ENCODE measurements around the gene GCK. TPM values are rescaled to one million over a fixed set of nuclear protein-coding genes. Genes with fewer than 3 reads are reported as not detected.
A peak's percentile ranks its signal among the peaks of the same experiment; 100 is the strongest.

Gene GCK
- total and polyA plus RNA-seq, 2 of the 13 experiments (the other 11 are each of a cell fraction or from before 2014, with no cell fraction given) = not detected

GRCh38 chr7:44123190-44124003 is 65.8 kb downstream of the GCK start, which contains the start of gene POLD2 (continued):
- TF ChIP-seq PBX3 (CRISPR knock-in tag; IDR thresholded peaks at IDR 0.05; ENCODE audit: borderline replicate concordance) = 0 out of 2 replicates have a peak, but pooled peaks have one; percentile 49
- no peak for TF ChIP-seq STAT5B (CRISPR knock-in tag; IDR thresholded peaks at IDR 0.05)
- TF ChIP-seq EZH2 (conservative IDR thresholded peaks at IDR 0.05; ENCODE audit: low read depth, low read length) = no peak
- TF ChIP-seq REST (IDR thresholded peaks at IDR 0.05; ENCODE audit: borderline replicate concordance in 1 of 2, low read depth in 1 of 2, low read length in 2 of 2) = 0 out of 4 replicates have a peak, but pooled peaks of 1 of the 2 experiments have one; percentile 7
- TF ChIP-seq GMEB1 (CRISPR knock-in tag; IDR thresholded peaks at IDR 0.05; ENCODE audit: borderline replicate concordance) = peak; percentile 75; the same call in 1 of the 2 replicates
- no peak for TF ChIP-seq SIN3B (IDR thresholded peaks at IDR 0.05; ENCODE audit: low read length)
- TF ChIP-seq MEIS2 (CRISPR knock-in tag; IDR thresholded peaks at IDR 0.05) = no peak
- no peak for TF ChIP-seq ZSCAN5A (CRISPR knock-in tag; IDR thresholded peaks at IDR 0.05; ENCODE audit: borderline replicate concordance)
- 0 out of 2 replicates have a peak, but pooled peaks have one; percentile 74 for TF ChIP-seq CAMTA2 (CRISPR knock-in tag; IDR thresholded peaks at IDR 0.05; ENCODE audit: borderline replicate concordance)
- 0 out of 2 replicates have a peak, but pooled peaks have one; percentile 39 for TF ChIP-seq ZSCAN9 (CRISPR knock-in tag; IDR thresholded peaks at IDR 0.05; ENCODE audit: borderline replicate concordance)
- TF ChIP-seq ZNF431 (CRISPR knock-in tag; IDR thresholded peaks at IDR 0.05; ENCODE audit: borderline replicate concordance, low read depth) = no peak
- TF ChIP-seq MTERF4 (CRISPR knock-in tag; IDR thresholded peaks at IDR 0.05) = peak; percentile 95; the same call in 1 of the 2 replicates
- no peak for TF ChIP-seq ZUFSP (CRISPR knock-in tag; IDR thresholded peaks at IDR 0.05; ENCODE audit: borderline replicate concordance)
- TF ChIP-seq ZNF17 (CRISPR knock-in tag; IDR thresholded peaks at IDR 0.05) = no peak
- TF ChIP-seq ATF5 (CRISPR knock-in tag; IDR thresholded peaks at IDR 0.05; ENCODE audit: low read depth) = peak; percentile 89; the same call in 1 of the 2 replicates

All from HepG2 (cell line).